A673 (cell line): ENCODE results near the gene NR5A1. TPM values are rescaled to one million over a fixed set of nuclear protein-coding genes. Genes with fewer than 3 reads are reported as not detected.

Source experiments
- BruUV-seq: library from RNA; stranded (reverse); fragments of 400-500 nt; replicated peaks from 2 replicates; lab custom pipeline; 2021; lab: Mats Ljungman, UMichigan
- CTCF ChIA-PET: fragments of 300-600 bp; sonication (Branson Sonifier 250); formaldehyde crosslinking; loops from one replicate; lab custom pipeline; 2022; ENCODE audit warnings: antibody characterized with exemption; lab: Charles Lee
- POLR2A ChIA-PET: fragments of 300-600 bp; sonication (Branson Sonifier 250); formaldehyde crosslinking; loops from one replicate; lab custom pipeline; 2022; ENCODE audit warnings: antibody characterized with exemption; ENCODE audit not compliant: low non-redundant PET; lab: Charles Lee
- DNase-seq: peaks from one replicate; pipeline ENCODE4 v3.0.0-alpha.2; 2015; ENCODE audit warnings: low spot score
- H3K27ac ChIP-seq: fragments of 200-600 bp; sonication (generic); 2 replicates; pipeline ENCODE4 v1.5.1; 2016; ENCODE audit warnings: mixed run types, low read depth, mild to moderate bottlenecking, mixed read lengths, antibody characterized with exemption, low read length; ENCODE audit not compliant: poor library complexity, severe bottlenecking
- H3K27me3 ChIP-seq: fragments of 200-600 bp; sonication (generic); replicated peaks from 2 replicates; pipeline ENCODE4 v1.6.1; 2017; ENCODE audit warnings: mixed run types, low read depth, mild to moderate bottlenecking, mixed read lengths, antibody characterized with exemption, low read length; ENCODE audit not compliant: insufficient read depth, poor library complexity
- H3K36me3 ChIP-seq: fragments of 200-600 bp; sonication (generic); 2 replicates; pipeline ENCODE4 v1.6.1; 2016; ENCODE audit warnings: mixed run types, mild to moderate bottlenecking, mixed read lengths, antibody characterized with exemption, low read length; ENCODE audit not compliant: insufficient read depth, poor library complexity, severe bottlenecking
- H3K4me1 ChIP-seq: fragments of 200-600 bp; sonication (generic); 2 replicates; pipeline ENCODE4 v1.6.1; 2017; ENCODE audit warnings: mixed run types, mild to moderate bottlenecking, mixed read lengths, antibody characterized with exemption, low read length; ENCODE audit not compliant: insufficient read depth, poor library complexity, severe bottlenecking
- H3K4me3 ChIP-seq: fragments of 200-600 bp; sonication (generic); 2 replicates; pipeline ENCODE4 v1.5.1; 2016; ENCODE audit warnings: low read depth, mixed run types, mild to moderate bottlenecking, mixed read lengths, low read length; ENCODE audit not compliant: poor library complexity, severe bottlenecking
- H3K9me3 ChIP-seq: fragments of 200-600 bp; sonication (generic); 2 replicates; pipeline ENCODE4 v1.6.1; 2016; ENCODE audit warnings: mixed run types, low read depth, mild to moderate bottlenecking, mixed read lengths, antibody characterized with exemption, low read length; ENCODE audit not compliant: poor library complexity, severe bottlenecking
- EZH2 ChIP-seq: fragments of 200-600 bp; sonication (generic); IDR thresholded peaks from 2 replicates; pipeline ENCODE4 v1.6.1; 2017; ENCODE audit warnings: borderline replicate concordance, low read depth, mild to moderate bottlenecking, mixed read lengths, antibody characterized with exemption, low read length; ENCODE audit not compliant: poor library complexity, severe bottlenecking
- intact Hi-C: fragments of 100-400 bp; cut with micrococcal nuclease; formaldehyde crosslinking; loops from one replicate; pipeline ENCODE4 v1.10.0; 2022; ENCODE audit not compliant: unreplicated experiment
- total RNA-seq: library from RNA; stranded (reverse); gene quantifications from 2 replicates; pipeline ENCODE4 v1.2.3, GENCODE V29; 2021
- TF ChIP-seq, protein P1 (sequence below): fragments of 300-800, 200-600 bp; sonication (generic); conservative IDR thresholded peaks from 2 replicates; pipeline ENCODE4 v1.5.1; 2017; ENCODE audit warnings: low read depth, mild to moderate bottlenecking, antibody characterized with exemption, low read length, moderate library complexity, mixed read lengths

Gene NR5A1
- total RNA-seq, 1 experiment from 2014 or later, result not detected

DNA sequence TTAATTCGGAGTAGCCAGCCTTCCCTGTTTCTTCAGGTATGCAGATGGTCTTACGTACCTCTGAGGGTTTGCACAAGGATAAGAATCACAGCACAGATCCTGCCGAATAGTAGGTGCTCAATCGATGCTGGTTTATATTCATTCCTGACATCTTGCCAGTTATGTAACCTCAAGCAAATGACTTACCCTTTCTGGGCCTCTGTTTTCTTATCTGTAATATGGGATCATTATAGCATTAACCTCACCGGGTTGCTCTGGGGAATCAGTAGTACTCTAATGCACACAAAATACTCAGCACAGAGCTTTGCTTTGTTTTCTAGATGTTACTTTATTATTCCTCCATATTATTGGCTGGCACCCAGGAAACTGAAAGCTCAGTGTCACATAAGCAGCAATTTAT is 7.7 kb upstream of the NR5A1 start:
- Histone ChIP-seq H3K27ac (no peak overlapping the region), H3K9me3 (no peaks in the 10 kb centered on the region), H3K4me3 (no peak overlapping the region), H3K4me1 (no peaks in the 10 kb centered on the region), H3K27me3 (no peaks in the 10 kb centered on the region), H3K36me3 (no peaks in the 10 kb centered on the region)
- TF ChIP-seq, protein P1, sequence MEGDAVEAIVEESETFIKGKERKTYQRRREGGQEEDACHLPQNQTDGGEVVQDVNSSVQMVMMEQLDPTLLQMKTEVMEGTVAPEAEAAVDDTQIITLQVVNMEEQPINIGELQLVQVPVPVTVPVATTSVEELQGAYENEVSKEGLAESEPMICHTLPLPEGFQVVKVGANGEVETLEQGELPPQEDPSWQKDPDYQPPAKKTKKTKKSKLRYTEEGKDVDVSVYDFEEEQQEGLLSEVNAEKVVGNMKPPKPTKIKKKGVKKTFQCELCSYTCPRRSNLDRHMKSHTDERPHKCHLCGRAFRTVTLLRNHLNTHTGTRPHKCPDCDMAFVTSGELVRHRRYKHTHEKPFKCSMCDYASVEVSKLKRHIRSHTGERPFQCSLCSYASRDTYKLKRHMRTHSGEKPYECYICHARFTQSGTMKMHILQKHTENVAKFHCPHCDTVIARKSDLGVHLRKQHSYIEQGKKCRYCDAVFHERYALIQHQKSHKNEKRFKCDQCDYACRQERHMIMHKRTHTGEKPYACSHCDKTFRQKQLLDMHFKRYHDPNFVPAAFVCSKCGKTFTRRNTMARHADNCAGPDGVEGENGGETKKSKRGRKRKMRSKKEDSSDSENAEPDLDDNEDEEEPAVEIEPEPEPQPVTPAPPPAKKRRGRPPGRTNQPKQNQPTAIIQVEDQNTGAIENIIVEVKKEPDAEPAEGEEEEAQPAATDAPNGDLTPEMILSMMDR, result no peak
- TF ChIP-seq EZH2, result no peak
- ChIA-PET CTCF (interaction anchor here (0.6 kb wide), 1 partner anchor 50 kb away, joined by 3 read pairs; no protein-coding TSS in a partner anchor), POLR2A (no interaction called here)
- BruUV-seq, result no TSS peak
- intact Hi-C loops, result no loop called here
- DNase-seq, result no peak

DNA sequence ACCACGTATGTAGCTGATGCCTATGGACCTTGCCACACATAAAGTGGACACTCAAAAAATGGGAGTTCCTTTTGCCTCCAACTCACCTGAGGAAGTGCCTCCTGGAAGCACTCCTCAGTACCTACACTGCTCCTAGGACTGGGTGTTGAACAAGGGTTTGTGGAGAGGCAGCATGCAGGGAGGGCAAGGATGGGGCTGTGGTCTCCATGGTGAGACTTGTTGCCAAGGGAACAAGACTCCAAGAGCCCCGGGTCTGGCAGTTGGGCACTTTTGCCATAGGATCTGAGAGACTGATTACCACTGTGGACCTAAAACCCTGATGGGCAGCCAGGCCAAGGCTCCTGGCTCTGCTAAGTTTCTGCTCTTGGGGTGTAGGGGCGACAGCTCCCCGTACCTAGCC is 6.9 kb upstream of the NR5A1 start:
- CTCF ChIA-PET, result no interaction called here
- TF ChIP-seq, protein P1, result no peak
- TF ChIP-seq EZH2, result no peak
- Histone ChIP-seq H3K27me3 (no peaks in the 10 kb centered on the region), H3K36me3 (no peaks in the 10 kb centered on the region), H3K4me1 (no peaks in the 10 kb centered on the region), H3K4me3 (no peak overlapping the region), H3K27ac (no peak overlapping the region), H3K9me3 (no peaks in the 10 kb centered on the region)
- intact Hi-C loops, result no loop called here
- no TSS peak for BruUV-seq
- POLR2A ChIA-PET, result no interaction called here
- no peak for DNase-seq

DNA sequence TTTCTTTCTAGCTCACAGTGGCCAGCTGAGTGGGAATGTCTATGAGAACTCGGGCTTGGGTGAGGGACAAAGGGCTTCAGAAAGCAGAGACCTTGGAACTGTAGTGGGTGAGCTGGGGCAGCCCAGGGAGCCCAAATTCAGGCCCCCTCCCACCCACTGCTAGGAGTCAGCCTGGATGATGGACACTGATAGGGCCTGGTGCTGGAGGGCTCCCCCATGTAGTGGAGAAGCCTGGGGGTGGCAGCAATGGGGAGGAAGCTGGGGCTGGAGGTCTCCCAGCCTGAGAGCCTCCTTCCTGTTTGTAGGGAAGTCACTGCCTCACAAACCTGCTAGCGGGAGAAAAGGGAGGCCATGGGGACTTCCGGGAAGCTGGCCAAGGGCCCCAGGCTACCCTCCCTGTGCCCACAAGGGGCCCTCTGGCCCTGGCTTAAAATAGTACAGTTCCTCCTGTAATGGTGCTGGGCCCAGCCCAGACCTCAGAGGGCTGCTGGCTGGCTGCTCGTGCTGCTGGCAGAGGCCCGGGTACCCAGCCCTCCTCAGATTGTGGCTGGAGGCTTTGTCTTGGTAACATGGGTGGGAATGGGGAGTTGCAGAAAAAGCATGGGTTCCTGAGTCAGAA is 6.3 kb upstream of the NR5A1 start:
- ChIA-PET POLR2A (no interaction called here), CTCF (no interaction called here)
- TF ChIP-seq, protein P1, result no peak
- no peak for TF ChIP-seq EZH2
- Histone ChIP-seq H3K4me3 (no peak overlapping the region), H3K4me1 (no peaks in the 10 kb centered on the region), H3K27me3 (no peaks in the 10 kb centered on the region), H3K9me3 (no peaks in the 10 kb centered on the region), H3K36me3 (no peaks in the 10 kb centered on the region), H3K27ac (no peak overlapping the region)
- DNase-seq, result no peak
- no TSS peak for BruUV-seq
- intact Hi-C loops, result no loop called here
